Lower leg skin (tissue), 4 donors: Measurements from ENCODE around the gene LENEP. TPM values are rescaled to one million over a fixed set of nuclear protein-coding genes. Genes with fewer than 3 reads are reported as not detected.

ENCODE experiments used
- DNase-seq, 2 donors: peaks; one replicate each; pipeline ENCODE4 v3.0.0-alpha.2; 2019; ENCODE audit warnings: low spot score in 2 of 2
- H3K4me3 ChIP-seq: fragments of 200-600 bp; sonication (generic); 2 replicates; pipeline ENCODE4 v1.5.1; 2017; ENCODE audit warnings: mild to moderate bottlenecking, low read depth; ENCODE audit not compliant: poor library complexity, severe bottlenecking
- CTCF ChIP-seq, 3 donors: fragments of 450-650 bp; IDR thresholded peaks; one replicate each; pipeline ENCODE4 v1.5.1; 2016; ENCODE audit warnings: antibody characterized with exemption in 3 of 3, mild to moderate bottlenecking in 3 of 3, moderate library complexity in 2 of 3
- POLR2A ChIP-seq, 2 donors: fragments of 450-650 bp; IDR thresholded peaks; one replicate each; pipeline ENCODE4 v1.6.1; 2016 to 2017; ENCODE audit warnings: antibody characterized with exemption in 2 of 2, mild to moderate bottlenecking in 1 of 2, moderate library complexity in 1 of 2
- WGBS, 2 donors: methylation state at CpG; one replicate each; pipeline ENCODE4 v1.1.5; 2018; 5-methylcytosine and 5-hydroxymethylcytosine counted together
- intact Hi-C: fragments of 100-400 bp; cut with DNase I; formaldehyde crosslinking; loops from one replicate; pipeline ENCODE4 v1.15.0; 2023; ENCODE audit warnings: low total_unique reads
- total RNA-seq, 4 donors: library from RNA; depleted of rRNA; stranded (reverse); fragments of >200 nt; gene quantifications; one replicate each; pipeline ENCODE4 v1.1.0, GENCODE V29; 2016

LENEP gene
- total RNA-seq, 4 donors from 2014 or later, result 1.4 TPM; not detected in 3

- no peak for DNase-seq
- H3K4me3 ChIP-seq, result no peak overlapping the region
- intact Hi-C loops, result no loop called here
- WGBS, 2 donors, result 78 to 82% methylated on average over 12 to 15 of the region's 16 CpGs
- TF ChIP-seq POLR2A (IDR thresholded peaks at IDR 0.05) (no peak), CTCF (IDR thresholded peaks at IDR 0.05) (no peak)
Observed at GRCh38 chr1:155029513-155030242, 36.3 kb downstream of the LENEP start.

GRCh38 chr1:155030243-155030795 is 36.9 kb downstream of the LENEP start:
- WGBS, 2 donors, result 84 to 88% methylated on average over 15 of the region's 15 CpGs
- H3K4me3 ChIP-seq, result no peak overlapping the region
- intact Hi-C loops, result no loop called here
- DNase-seq, result no peak
- TF ChIP-seq POLR2A (IDR thresholded peaks at IDR 0.05) (no peak), CTCF (IDR thresholded peaks at IDR 0.05) (no peak)

GRCh38 chr1:155030899-155031298 is 37.5 kb downstream of the LENEP start:
- TF ChIP-seq CTCF (IDR thresholded peaks at IDR 0.05) (no peak), POLR2A (IDR thresholded peaks at IDR 0.05) (no peak)

GRCh38 chr1:155032886-155033285 is 39.5 kb downstream of the LENEP start:
- H3K4me3 ChIP-seq, result no peak overlapping the region
- intact Hi-C loops, result no loop called here
- DNase-seq, result no peak
- WGBS, 2 donors, result 85% methylated on average over 12 of the region's 12 CpGs
- TF ChIP-seq POLR2A (IDR thresholded peaks at IDR 0.05) (no peak), CTCF (IDR thresholded peaks at IDR 0.05) (no peak)

More at GRCh38 chr1:155030899-155031298, 37.5 kb downstream of the LENEP start:
- no peak overlapping the region for H3K4me3 ChIP-seq
- intact Hi-C loops, result no loop called here
- WGBS, 2 donors, result 85 to 91% methylated on average over 11 of the region's 11 CpGs
- no peak for DNase-seq

- no peak for TF ChIP-seq POLR2A (IDR thresholded peaks at IDR 0.05)
- no peak for TF ChIP-seq CTCF (IDR thresholded peaks at IDR 0.05)
- no peak within 1 kb of the TSS for H3K4me3 ChIP-seq
- intact Hi-C loops, result no loop called here
- no peak for DNase-seq
- WGBS, 2 donors, result 95 to 97% methylated on average over 9 of the region's 9 CpGs
Observed at GRCh38 chr1:155033524-155033923, 40.1 kb downstream of the LENEP start, which contains the start of the genes DCST1 and DCST2. Gene DCST1 (plus strand): TSS chr1:155033824. CDS start chr1:155034037, 213 bp downstream. Gene DCST2 (minus strand): TSS chr1:155033781. CDS start chr1:155033701, 80 bp downstream.
